Measurements from ENCODE around the gene DGKD.

The DGKD gene

GRCh38 chr2:233473878-233474277 is 119.6 kb downstream of the DGKD start:
- TF ChIP-seq CTCF (conservative IDR thresholded peaks at IDR 0.05; ENCODE audit: low read length), result no peak
- TF ChIP-seq EZH2phosphoT487 (IDR thresholded peaks at IDR 0.05; ENCODE audit: borderline replicate concordance), result no peak
- no peaks in the 10 kb centered on the region for H3K4me1 ChIP-seq (ENCODE audit: insufficient read depth, low read length, poor library complexity, severe bottlenecking)
- H3K36me3 ChIP-seq (ENCODE audit: insufficient read depth, low read length), result peaks cover 24% of the 10 kb centered on the region; the same call in 1 of the 2 replicates
- no peaks in the 10 kb centered on the region for H3F3A ChIP-seq (ENCODE audit: low read depth)
- H3K9me3 ChIP-seq (ENCODE audit: insufficient read depth, low read depth, low read length), result no peaks in the 10 kb centered on the region
- no peak overlapping the region for H3K4me3 ChIP-seq (ENCODE audit: low read length, poor library complexity, severe bottlenecking)
- H2AFZ ChIP-seq (ENCODE audit: low read length), result no peak overlapping the region
- H3K4me2 ChIP-seq (ENCODE audit: low read depth, low read length, poor library complexity, severe bottlenecking), result no peak overlapping the region
- no peaks in the 10 kb centered on the region for H3K79me2 ChIP-seq (ENCODE audit: insufficient read depth, low read length)
- no peaks in the 10 kb centered on the region for H4K20me1 ChIP-seq (ENCODE audit: insufficient read depth, low read length, poor library complexity, severe bottlenecking)
- H3K9me2 ChIP-seq (replicated peaks; ENCODE audit: low read depth, low read length), result no peaks in the 10 kb centered on the region
- no peaks in the 10 kb centered on the region for H3K27me3 ChIP-seq (ENCODE audit: insufficient read depth, low read length, poor library complexity, severe bottlenecking)
- H3K9ac ChIP-seq (ENCODE audit: low read depth, low read length, poor library complexity, severe bottlenecking), result no peak overlapping the region

- H4K20me1 ChIP-seq (ENCODE audit: insufficient read depth, low read length, poor library complexity, severe bottlenecking), result no peaks in the 10 kb centered on the region
- H3K9ac ChIP-seq (ENCODE audit: low read depth, low read length, poor library complexity, severe bottlenecking), result no peak overlapping the region
- H3K4me3 ChIP-seq (ENCODE audit: low read length, poor library complexity, severe bottlenecking), result no peak overlapping the region
- peaks cover 18% of the 10 kb centered on the region; the same call in 1 of the 2 replicates for H3K36me3 ChIP-seq (ENCODE audit: insufficient read depth, low read length)
- no peak overlapping the region for H3K4me2 ChIP-seq (ENCODE audit: low read depth, low read length, poor library complexity, severe bottlenecking)
- TF ChIP-seq EZH2phosphoT487 (IDR thresholded peaks at IDR 0.05; ENCODE audit: borderline replicate concordance), result no peak
- TF ChIP-seq CTCF (conservative IDR thresholded peaks at IDR 0.05; ENCODE audit: low read length), result no peak
- no peaks in the 10 kb centered on the region for H3F3A ChIP-seq (ENCODE audit: low read depth)
- no peaks in the 10 kb centered on the region for H3K27me3 ChIP-seq (ENCODE audit: insufficient read depth, low read length, poor library complexity, severe bottlenecking)
- H3K79me2 ChIP-seq (ENCODE audit: insufficient read depth, low read length), result no peaks in the 10 kb centered on the region
- no peaks in the 10 kb centered on the region for H3K9me2 ChIP-seq (replicated peaks; ENCODE audit: low read depth, low read length)
- no peaks in the 10 kb centered on the region for H3K4me1 ChIP-seq (ENCODE audit: insufficient read depth, low read length, poor library complexity, severe bottlenecking)
- no peaks in the 10 kb centered on the region for H3K9me3 ChIP-seq (ENCODE audit: insufficient read depth, low read depth, low read length)
- no peak overlapping the region for H2AFZ ChIP-seq (ENCODE audit: low read length)
Measured at GRCh38 chr2:233474308-233475160, 120.2 kb downstream of the DGKD start.

GRCh38 chr2:233476063-233476410 is 121.7 kb downstream of the DGKD start:
- Histone ChIP-seq H3K79me2 (ENCODE audit: insufficient read depth, low read length) (no peaks in the 10 kb centered on the region), H3F3A (ENCODE audit: low read depth) (no peaks in the 10 kb centered on the region), H3K4me2 (ENCODE audit: low read depth, low read length, poor library complexity, severe bottlenecking) (no peak overlapping the region), H3K9ac (ENCODE audit: low read depth, low read length, poor library complexity, severe bottlenecking) (no peak overlapping the region), H3K9me2 (replicated peaks; ENCODE audit: low read depth, low read length) (no peaks in the 10 kb centered on the region), H3K27me3 (ENCODE audit: insufficient read depth, low read length, poor library complexity, severe bottlenecking) (no peaks in the 10 kb centered on the region), H3K4me3 (ENCODE audit: low read length, poor library complexity, severe bottlenecking) (no peak overlapping the region), H3K4me1 (ENCODE audit: insufficient read depth, low read length, poor library complexity, severe bottlenecking) (no peaks in the 10 kb centered on the region), H3K9me3 (ENCODE audit: insufficient read depth, low read depth, low read length) (no peaks in the 10 kb centered on the region), H4K20me1 (ENCODE audit: insufficient read depth, low read length, poor library complexity, severe bottlenecking) (no peaks in the 10 kb centered on the region), H2AFZ (ENCODE audit: low read length) (no peak overlapping the region), H3K36me3 (ENCODE audit: insufficient read depth, low read length) (peaks cover 9% of the 10 kb centered on the region; the same call in 1 of the 2 replicates)
- TF ChIP-seq EZH2phosphoT487 (IDR thresholded peaks at IDR 0.05; ENCODE audit: borderline replicate concordance) (no peak), CTCF (conservative IDR thresholded peaks at IDR 0.05; ENCODE audit: low read length) (no peak)

All from Loucy (cell line).